Nephron (organoid): ENCODE measurements around the gene CHP1.

Experiments used
- H3K27ac Mint-ChIP-seq, 3 experiments: 2 replicates each; pipeline ENCODE4 v1.8.0; 2020; ENCODE audit warnings: mixed read lengths in 3 of 3, mild to moderate bottlenecking in 2 of 3, moderate library complexity in 1 of 3
- H3K27me3 Mint-ChIP-seq: 2 replicates; pipeline ENCODE4 v1.8.0; 2021; ENCODE audit warnings: low read depth, mild to moderate bottlenecking, moderate library complexity, mixed read lengths
- H3K36me3 Mint-ChIP-seq: 2 replicates; pipeline ENCODE4 v1.8.0; 2020; ENCODE audit warnings: low read depth, mixed read lengths
- H3K4me1 Mint-ChIP-seq: 2 replicates; pipeline ENCODE4 v1.8.0; 2020; ENCODE audit warnings: mixed read lengths
- H3K4me3 Mint-ChIP-seq, 3 experiments: 2 replicates each; pipeline ENCODE4 v1.8.0; 2020; ENCODE audit warnings: mild to moderate bottlenecking in 3 of 3, mixed read lengths in 3 of 3, moderate library complexity in 2 of 3
- H3K9me3 Mint-ChIP-seq: 2 replicates; pipeline ENCODE4 v1.8.0; 2020; ENCODE audit warnings: mixed read lengths
- TF ChIP-seq, protein P1 (sequence below), 3 experiments: fragments of 200-600 bp; sonication (generic); IDR thresholded peaks; one replicate each; pipeline ENCODE4 v1.5.0; 2021; ENCODE audit warnings: antibody characterized with exemption in 3 of 3; ENCODE audit not compliant: unreplicated experiment in 3 of 3

Gene CHP1

DNA sequence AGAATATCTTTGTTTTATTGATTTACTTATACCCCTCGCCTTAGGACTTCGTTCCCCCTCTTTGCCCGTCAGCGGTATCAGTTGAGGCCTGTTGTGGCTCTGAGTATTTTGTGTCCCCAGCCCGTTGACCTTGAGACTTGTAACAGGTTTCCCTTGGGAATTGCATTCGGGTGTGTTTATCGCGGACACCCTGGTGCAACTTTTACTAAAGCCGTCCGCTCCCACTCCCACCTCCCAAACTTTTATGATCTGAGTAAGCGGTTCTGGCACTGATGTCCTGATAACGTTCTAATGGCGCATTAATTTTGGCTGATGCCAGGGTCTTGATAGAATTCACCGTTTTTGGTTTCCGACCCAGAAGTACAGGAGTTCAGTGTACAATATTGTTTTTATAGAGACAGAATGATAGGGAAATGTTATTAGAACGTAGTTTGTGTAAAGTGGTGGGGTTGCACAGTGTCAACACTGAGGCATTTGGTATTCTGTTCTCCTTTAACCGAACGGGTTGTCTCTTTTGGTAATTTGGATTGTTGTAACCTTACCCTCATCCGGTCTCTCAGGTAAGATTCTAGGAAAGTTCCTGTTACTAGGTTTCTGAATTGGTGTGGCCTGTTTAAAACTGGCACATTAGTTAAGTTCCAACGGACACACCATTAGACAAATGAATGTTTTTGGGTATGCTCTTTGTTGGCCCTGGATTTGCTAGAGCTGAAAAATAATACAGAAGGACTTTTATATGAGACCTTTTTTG is 53.5 kb downstream of the CHP1 start:
- peaks cover 42% of the 10 kb centered on the region for H3K36me3 Mint-ChIP-seq
- no peaks in the 10 kb centered on the region for H3K9me3 Mint-ChIP-seq
- peak overlapping the region; percentile 99 to 100 (median 100) for H3K4me3 Mint-ChIP-seq
- TF ChIP-seq, protein P1, sequence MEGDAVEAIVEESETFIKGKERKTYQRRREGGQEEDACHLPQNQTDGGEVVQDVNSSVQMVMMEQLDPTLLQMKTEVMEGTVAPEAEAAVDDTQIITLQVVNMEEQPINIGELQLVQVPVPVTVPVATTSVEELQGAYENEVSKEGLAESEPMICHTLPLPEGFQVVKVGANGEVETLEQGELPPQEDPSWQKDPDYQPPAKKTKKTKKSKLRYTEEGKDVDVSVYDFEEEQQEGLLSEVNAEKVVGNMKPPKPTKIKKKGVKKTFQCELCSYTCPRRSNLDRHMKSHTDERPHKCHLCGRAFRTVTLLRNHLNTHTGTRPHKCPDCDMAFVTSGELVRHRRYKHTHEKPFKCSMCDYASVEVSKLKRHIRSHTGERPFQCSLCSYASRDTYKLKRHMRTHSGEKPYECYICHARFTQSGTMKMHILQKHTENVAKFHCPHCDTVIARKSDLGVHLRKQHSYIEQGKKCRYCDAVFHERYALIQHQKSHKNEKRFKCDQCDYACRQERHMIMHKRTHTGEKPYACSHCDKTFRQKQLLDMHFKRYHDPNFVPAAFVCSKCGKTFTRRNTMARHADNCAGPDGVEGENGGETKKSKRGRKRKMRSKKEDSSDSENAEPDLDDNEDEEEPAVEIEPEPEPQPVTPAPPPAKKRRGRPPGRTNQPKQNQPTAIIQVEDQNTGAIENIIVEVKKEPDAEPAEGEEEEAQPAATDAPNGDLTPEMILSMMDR (IDR thresholded peaks at IDR 0.05; ENCODE audit: unreplicated experiment in 3 of 3), result no peak
- peak overlapping the region; percentile 92 to 98 (median 98) for H3K27ac Mint-ChIP-seq
- H3K4me1 Mint-ChIP-seq, result peaks cover 18% of the 10 kb centered on the region
- H3K27me3 Mint-ChIP-seq, result peaks cover 3% of the 10 kb centered on the region

DNA sequence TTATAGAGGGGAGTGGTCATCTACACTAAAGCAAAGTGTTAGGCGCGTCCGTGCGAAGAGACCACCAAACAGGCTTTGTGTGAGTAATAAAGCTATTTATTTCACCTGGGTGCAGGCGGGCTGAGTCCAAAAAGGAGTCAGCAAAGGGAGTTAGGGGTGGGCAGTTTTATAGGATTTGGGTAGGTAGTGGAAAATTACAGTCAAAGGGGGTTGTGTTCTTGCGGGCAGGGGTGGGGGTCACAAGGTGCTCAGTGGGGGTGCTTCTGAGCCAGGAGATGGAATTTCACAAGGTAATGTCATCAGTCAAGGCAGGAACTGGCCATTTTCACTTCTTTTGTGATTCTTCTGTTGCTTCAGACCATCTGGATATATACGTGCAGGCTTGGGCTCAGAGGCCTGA is 54.2 kb downstream of the CHP1 start:
- H3K27ac Mint-ChIP-seq, result peak overlapping the region; percentile 92 to 98 (median 98)
- H3K4me1 Mint-ChIP-seq, result peaks cover 18% of the 10 kb centered on the region
- TF ChIP-seq, protein P1 (IDR thresholded peaks at IDR 0.05; ENCODE audit: unreplicated experiment in 3 of 3), result no peak
- H3K27me3 Mint-ChIP-seq, result peaks cover 3% of the 10 kb centered on the region
- peak overlapping the region; percentile 99 to 100 (median 100) for H3K4me3 Mint-ChIP-seq
- no peaks in the 10 kb centered on the region for H3K9me3 Mint-ChIP-seq
- H3K36me3 Mint-ChIP-seq, result peaks cover 37% of the 10 kb centered on the region

DNA sequence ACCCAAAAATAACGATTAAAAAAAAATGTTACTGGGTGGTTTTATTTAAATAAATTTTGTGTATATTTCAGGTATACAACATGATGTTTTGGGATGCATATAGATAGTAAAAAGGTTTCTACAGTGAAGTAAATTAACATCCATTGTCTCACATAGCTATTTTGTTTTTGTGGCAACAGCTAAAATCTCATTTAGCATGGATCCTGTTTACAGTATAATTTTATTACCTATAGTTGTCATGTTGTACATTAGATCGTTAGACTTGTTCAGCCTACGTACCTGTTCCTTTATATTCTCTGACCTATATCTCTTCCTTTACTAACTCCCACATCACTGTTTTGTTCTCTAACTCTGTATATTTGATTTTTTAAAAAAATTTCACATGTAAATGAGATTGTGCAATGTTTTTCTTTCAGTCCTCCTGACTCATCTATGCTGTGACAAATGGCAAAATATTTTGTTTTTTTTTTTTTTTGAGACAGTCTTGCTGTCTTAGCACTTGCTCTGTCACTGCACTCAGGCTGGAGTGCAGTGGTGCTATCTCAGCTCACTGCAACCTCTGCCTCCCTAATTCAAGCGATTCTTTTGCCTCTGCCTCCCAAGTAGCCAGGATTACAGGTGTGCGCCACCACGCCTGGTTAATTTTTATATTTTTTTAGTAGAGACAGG is 55.7 kb downstream of the CHP1 start:
- Mint-ChIP-seq H3K27me3 (peaks cover 3% of the 10 kb centered on the region), H3K4me3 (peak overlapping the region; percentile 41 to 68 (median 62)), H3K36me3 (peaks cover 42% of the 10 kb centered on the region), H3K27ac (no peak overlapping the region), H3K9me3 (no peaks in the 10 kb centered on the region), H3K4me1 (peaks cover 18% of the 10 kb centered on the region)
- TF ChIP-seq, protein P1 (IDR thresholded peaks at IDR 0.05; ENCODE audit: unreplicated experiment in 3 of 3), result no peak

DNA sequence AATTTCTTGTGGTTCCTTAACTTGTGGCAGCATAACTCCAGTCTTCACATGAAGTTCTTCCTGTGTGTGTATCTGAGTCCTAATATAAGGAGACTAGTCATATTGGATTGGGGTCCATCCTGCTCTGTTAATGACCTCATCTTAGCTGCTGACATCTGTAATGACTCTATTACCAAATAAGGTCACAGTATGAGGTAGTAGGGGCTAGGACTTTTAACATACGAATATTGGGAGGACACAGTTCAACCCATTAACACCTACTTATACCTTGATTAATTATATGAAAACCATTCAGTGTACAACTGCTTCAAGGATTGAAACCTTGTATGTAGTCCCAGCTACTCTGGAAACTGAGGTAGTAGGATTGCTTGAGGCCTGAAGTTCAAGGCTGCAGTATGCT is 57.4 kb downstream of the CHP1 start:
- Mint-ChIP-seq H3K4me1 (peaks cover 18% of the 10 kb centered on the region), H3K27me3 (no peaks in the 10 kb centered on the region), H3K4me3 (no peak overlapping the region), H3K9me3 (no peaks in the 10 kb centered on the region), H3K27ac (no peak overlapping the region), H3K36me3 (peaks cover 46% of the 10 kb centered on the region)
- TF ChIP-seq, protein P1 (IDR thresholded peaks at IDR 0.05; ENCODE audit: unreplicated experiment in 3 of 3), result no peak

DNA sequence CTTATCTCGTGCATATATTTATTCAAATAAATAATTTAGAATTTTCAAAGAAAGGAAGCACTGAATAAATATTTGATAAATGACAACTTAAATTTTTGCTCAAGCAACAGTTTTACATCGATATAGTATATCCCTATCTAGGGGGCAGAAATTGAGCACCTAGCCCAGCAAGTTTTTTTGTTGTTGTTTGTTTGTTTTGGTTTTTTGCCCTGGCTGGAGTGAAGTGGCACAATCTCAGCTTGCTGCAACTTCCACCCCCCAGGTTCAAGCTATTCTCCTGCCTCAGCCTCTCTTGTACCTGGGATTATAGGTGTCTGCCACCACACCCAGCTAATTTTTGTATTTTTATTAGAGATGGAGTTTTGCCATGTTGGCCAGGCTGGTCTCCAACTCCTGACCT is 58.9 kb downstream of the CHP1 start:
- Mint-ChIP-seq H3K36me3 (peaks cover 51% of the 10 kb centered on the region), H3K9me3 (no peaks in the 10 kb centered on the region), H3K4me3 (no peak overlapping the region), H3K27me3 (no peaks in the 10 kb centered on the region), H3K4me1 (peaks cover 8% of the 10 kb centered on the region), H3K27ac (no peak overlapping the region)
- TF ChIP-seq, protein P1 (IDR thresholded peaks at IDR 0.05; ENCODE audit: unreplicated experiment in 3 of 3), result no peak
